Epithelial cell of proximal tubule (primary cell): Measurements from ENCODE around the gene NPM3. TPM values are rescaled to one million over a fixed set of nuclear protein-coding genes. Genes with fewer than 3 reads are reported as not detected.

Experiments
- DNase-seq: peaks from one replicate; pipeline ENCODE4 v3.0.0-alpha.2; 2011; ENCODE audit warnings: low read depth
- H3K4me3 ChIP-seq: 2 replicates; pipeline ENCODE4 v1.5.1; 2011; ENCODE audit warnings: low read depth, mild to moderate bottlenecking, low read length
- CTCF ChIP-seq: conservative IDR thresholded peaks from 2 replicates; pipeline ENCODE4 v1.5.1; 2012; ENCODE audit warnings: low read depth, mild to moderate bottlenecking, low read length
- total RNA-seq: library from RNA; depleted of rRNA; stranded (reverse); fragments of >200 nt; gene quantifications from 2 replicates; pipeline ENCODE4 v1.2.3, GENCODE V29; 2015

The NPM3 gene
- total RNA-seq, 1 donor from 2014 or later: 118 TPM

- DNase-seq: peak; percentile 46
- TF ChIP-seq CTCF: no peak
- peak overlapping the region; percentile 94 for H3K4me3 ChIP-seq
Measured at GRCh38 chr10:101817337-101818118, 34.3 kb upstream of the NPM3 start.

GRCh38 chr10:101816913-101817336 lies 33.7 kb upstream of the NPM3 start:
- DNase-seq: no peak
- H3K4me3 ChIP-seq: peak overlapping the region; percentile 94
- TF ChIP-seq CTCF: no peak

GRCh38 chr10:101816376-101816775 lies 33.1 kb upstream of the NPM3 start:
- peak overlapping the region; percentile 94 for H3K4me3 ChIP-seq
- DNase-seq: no peak
- TF ChIP-seq CTCF: no peak

- H3K4me3 ChIP-seq: peak overlapping the region; percentile 94
- no peak for TF ChIP-seq CTCF
- DNase-seq: no peak
Measured at GRCh38 chr10:101814466-101815071, 31.3 kb upstream of the NPM3 start.

GRCh38 chr10:101812606-101813005 lies 29.4 kb upstream of the NPM3 start:
- DNase-seq: no peak
- no peak for TF ChIP-seq CTCF
- no peak overlapping the region for H3K4me3 ChIP-seq

- no peak for DNase-seq
- H3K4me3 ChIP-seq: no peak overlapping the region
- TF ChIP-seq CTCF: no peak
Measured at GRCh38 chr10:101807158-101807557, 23.9 kb upstream of the NPM3 start.
